ENCODE results near the gene CERK.
A peak's percentile ranks its signal among the peaks of the same experiment; 100 is the strongest.

DNA sequence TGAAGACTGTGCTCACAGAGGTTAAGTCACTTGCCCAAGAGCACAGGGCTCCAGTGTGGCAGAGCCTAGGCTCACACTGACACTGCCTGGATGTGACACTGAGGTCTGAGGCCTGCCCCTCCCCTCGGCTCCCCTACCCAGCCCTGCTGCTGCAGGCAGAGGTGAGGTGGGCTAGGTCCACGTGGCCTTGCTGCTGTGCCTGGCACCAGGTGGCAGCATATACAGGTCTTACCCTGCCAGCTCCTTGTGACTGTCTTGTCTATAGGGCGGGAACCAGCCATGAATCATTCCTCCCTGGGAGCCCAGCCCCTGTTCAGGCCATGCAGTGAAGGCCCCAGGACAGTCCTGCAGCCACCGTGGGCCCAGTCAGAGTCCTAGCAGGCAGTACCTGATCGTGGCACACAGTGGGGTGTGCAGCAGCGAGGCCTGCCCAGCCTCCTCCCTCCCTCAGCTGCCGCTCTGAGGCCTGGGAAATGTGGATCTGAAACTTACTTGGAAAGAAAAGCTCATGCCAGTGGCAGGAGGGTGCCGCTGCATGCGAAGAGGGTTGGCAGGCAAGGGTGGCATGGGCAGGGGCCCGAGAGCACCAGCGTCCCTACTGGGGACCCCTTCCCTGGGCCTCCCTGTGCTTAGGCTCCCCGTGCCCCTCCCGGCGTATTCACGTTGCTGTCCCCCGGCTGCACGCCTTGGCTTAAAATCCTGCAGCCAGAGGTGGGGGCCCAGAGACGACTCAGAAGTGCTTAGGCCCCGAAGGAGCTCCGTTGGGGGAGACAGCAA lies 1.2 kb upstream of the CERK start:
- TF ChIP-seq, protein P1, sequence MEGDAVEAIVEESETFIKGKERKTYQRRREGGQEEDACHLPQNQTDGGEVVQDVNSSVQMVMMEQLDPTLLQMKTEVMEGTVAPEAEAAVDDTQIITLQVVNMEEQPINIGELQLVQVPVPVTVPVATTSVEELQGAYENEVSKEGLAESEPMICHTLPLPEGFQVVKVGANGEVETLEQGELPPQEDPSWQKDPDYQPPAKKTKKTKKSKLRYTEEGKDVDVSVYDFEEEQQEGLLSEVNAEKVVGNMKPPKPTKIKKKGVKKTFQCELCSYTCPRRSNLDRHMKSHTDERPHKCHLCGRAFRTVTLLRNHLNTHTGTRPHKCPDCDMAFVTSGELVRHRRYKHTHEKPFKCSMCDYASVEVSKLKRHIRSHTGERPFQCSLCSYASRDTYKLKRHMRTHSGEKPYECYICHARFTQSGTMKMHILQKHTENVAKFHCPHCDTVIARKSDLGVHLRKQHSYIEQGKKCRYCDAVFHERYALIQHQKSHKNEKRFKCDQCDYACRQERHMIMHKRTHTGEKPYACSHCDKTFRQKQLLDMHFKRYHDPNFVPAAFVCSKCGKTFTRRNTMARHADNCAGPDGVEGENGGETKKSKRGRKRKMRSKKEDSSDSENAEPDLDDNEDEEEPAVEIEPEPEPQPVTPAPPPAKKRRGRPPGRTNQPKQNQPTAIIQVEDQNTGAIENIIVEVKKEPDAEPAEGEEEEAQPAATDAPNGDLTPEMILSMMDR (IDR thresholded peaks at IDR 0.05), result peak in 2 of 4 experiments; percentile 19 to 41
- no peak for TF ChIP-seq POLR2A (IDR thresholded peaks at IDR 0.05)
